ENCODE results near the gene COMTD1.

The COMTD1 gene

DNA sequence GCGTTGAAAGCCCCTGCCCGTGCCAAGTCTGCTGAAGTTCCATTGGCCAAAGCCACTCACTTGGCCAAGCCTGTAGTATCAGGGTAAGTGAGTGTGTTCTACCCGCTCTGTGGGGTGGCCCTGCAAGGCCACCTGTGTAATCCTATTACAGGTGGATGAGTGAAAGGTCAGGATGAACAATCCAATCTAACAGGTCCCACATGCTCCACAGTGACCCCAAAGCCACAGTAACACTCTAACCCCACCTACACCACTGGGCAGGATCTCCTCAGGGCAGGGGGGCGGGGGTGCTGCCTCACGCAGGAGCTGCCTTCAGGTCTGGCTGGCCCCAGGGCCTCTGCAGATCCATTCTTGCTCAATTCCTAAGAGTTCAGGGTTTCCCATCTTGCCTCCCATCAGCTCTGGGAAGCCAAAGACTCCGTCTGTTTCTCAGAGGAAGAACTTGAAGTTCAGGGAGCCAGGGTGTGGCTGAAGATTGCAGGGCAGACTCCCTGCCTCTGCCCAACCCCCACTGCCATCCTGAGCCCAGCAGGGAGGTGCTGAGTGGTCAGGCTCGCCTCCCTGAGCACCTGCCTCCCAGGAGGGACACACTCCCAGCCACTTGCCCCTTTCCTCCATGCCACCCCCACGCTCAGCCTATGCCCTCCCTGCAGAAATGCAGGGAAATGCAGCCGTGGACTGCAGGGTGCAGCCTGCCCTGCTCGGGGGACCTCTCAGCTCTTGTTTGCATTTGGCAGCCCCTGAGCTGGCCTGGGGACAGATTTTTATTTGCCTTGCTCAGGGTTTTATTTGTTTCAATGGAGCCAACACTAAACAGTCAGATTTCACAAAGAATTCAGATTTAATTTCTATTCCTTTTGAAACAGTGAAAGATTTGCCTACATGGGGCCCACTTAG is 9.8 kb upstream of the COMTD1 start:
- TF ChIP-seq, protein P1, sequence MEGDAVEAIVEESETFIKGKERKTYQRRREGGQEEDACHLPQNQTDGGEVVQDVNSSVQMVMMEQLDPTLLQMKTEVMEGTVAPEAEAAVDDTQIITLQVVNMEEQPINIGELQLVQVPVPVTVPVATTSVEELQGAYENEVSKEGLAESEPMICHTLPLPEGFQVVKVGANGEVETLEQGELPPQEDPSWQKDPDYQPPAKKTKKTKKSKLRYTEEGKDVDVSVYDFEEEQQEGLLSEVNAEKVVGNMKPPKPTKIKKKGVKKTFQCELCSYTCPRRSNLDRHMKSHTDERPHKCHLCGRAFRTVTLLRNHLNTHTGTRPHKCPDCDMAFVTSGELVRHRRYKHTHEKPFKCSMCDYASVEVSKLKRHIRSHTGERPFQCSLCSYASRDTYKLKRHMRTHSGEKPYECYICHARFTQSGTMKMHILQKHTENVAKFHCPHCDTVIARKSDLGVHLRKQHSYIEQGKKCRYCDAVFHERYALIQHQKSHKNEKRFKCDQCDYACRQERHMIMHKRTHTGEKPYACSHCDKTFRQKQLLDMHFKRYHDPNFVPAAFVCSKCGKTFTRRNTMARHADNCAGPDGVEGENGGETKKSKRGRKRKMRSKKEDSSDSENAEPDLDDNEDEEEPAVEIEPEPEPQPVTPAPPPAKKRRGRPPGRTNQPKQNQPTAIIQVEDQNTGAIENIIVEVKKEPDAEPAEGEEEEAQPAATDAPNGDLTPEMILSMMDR (IDR thresholded peaks at IDR 0.05; ENCODE audit: low read depth, low read length): no peak
- no peak for DNase-seq (ENCODE audit: extremely low read depth, low read depth)

DNA sequence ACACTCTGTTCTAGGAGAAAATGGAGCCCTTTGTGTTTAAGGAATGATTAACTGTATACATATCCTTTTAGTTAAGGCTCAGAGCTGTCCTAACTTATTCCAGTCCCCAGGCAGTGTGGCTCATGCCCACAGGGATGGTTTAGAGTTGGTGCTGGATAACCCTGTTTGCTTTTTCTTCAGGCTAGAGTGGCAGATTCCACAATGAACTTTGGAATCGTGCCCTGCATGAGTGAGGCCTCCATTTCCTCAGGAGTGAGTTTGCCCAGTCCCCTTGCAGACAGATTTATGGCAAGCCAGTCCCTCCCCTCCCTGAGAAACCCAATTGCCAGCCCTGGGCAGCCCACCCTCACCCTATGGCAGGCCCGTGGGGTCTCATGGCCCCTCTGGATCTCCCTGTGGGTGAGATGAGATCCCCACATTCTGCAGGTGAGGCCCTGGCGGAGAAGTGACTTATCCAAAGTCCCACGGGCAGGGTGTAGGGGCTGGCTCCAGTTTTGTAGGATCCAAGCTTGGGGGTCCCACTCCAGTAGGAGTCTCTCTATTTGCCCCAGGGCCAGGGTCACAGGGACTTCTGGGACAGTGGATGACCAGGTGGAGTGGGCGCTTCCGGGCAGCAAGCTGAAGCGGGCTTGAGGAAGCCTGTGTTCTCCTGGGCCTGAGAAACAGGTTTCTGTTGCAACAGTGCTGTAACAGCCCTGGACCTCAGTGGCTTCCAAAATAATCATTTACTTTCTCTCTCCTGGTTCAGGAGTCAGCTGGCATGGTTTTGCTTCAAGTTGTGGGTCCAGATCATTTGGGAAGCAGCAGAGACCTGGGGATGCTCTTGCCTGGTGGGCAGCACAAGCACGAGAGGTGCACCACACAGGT is 9.0 kb upstream of the COMTD1 start:
- no peak for DNase-seq (ENCODE audit: extremely low read depth, low read depth)
- TF ChIP-seq, protein P1 (IDR thresholded peaks at IDR 0.05; ENCODE audit: low read depth, low read length): no peak

DNA sequence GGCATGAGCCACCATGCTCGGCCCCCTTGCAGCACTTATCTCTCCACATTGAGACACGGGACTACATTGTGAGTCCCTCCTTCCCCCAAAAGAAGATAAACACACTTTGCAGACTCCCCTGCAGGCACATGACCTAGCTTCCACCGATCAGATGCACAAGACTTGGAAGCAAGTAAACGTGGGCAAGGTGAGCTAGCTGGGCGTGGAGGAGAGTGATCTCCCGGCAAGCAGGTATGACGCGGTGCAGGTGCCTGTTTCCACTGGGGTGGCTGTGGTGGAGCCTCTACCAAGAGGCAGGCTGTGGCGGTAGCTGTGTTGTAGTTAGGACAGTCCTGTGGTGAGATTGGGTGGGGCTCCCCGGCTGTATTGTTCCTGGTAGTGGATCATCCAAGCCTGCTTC is 7.7 kb upstream of the COMTD1 start:
- TF ChIP-seq, protein P1 (IDR thresholded peaks at IDR 0.05; ENCODE audit: low read depth, low read length): no peak
- DNase-seq (ENCODE audit: extremely low read depth, low read depth): no peak

DNA sequence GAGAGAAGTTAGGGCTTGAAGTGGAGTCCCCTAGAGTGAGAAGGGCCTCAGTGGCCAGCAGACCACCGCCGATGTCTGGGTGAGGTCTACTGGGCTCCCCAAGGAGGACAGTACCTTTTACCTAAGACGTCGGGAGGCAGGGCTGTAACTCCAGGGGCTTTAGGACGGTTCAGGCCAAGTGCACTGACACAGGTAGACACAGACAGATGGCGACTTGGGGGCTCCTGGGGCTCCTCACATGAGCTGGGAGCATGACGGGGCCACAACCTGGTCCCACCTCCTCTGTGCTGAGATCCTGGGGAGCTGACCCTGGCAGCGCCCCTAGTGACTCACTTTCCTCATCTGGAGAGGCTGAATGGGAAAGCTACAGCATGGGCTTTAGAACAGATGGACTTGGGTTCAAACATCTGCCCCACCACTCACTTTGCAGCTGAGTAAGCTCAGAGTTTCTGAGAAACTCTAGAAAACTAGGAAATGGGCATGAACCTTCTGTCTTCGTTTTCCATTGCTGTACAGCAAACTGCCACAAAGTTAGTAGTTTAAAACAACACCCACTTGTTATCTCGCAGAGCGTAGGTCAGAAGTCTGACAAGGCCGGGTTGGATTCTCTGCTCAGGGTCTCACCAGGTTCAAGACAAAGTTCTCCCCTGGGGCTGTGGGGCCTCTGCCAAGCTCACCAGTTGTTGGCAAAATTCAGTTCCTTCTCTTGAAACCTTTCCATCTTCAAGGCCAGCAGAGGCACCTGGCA is 4.7 kb upstream of the COMTD1 start:
- no peak for DNase-seq (ENCODE audit: extremely low read depth, low read depth)
- TF ChIP-seq, protein P1 (IDR thresholded peaks at IDR 0.05; ENCODE audit: low read depth, low read length): no peak

DNA sequence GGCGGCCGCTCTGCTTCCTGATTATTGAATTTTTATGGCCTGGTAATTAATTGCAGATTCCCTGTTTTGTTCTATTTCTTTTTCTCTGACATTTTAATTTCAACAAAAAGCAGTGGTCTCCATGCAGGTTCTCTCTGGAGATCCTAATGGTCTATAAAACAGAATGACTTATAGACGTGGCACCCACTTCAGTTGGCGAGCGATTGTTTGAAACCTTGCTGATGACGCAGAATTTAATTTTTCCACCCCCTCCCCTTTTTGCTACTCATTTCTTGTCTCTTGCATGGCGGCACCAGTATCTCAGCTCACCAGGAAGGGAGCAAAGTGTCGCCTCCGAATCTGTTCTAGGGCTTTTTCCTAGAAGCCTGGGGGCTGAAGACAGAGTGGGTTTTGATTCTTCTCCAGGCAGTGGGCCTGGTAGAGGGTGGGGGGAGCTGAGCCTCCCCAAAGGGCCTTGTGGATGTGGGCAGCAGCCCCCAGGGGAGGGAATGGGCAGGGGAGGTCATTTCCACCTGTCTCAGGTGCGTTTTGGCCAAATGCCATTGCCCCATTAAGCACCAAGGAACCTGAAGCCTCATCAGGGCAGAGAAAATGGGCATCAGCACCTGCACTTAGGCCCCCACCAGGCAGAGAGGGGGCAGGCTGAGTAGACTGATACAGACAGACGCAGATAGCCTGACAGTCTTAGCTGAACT is 3.5 kb upstream of the COMTD1 start:
- TF ChIP-seq, protein P1 (IDR thresholded peaks at IDR 0.05; ENCODE audit: low read depth, low read length): no peak

DNA sequence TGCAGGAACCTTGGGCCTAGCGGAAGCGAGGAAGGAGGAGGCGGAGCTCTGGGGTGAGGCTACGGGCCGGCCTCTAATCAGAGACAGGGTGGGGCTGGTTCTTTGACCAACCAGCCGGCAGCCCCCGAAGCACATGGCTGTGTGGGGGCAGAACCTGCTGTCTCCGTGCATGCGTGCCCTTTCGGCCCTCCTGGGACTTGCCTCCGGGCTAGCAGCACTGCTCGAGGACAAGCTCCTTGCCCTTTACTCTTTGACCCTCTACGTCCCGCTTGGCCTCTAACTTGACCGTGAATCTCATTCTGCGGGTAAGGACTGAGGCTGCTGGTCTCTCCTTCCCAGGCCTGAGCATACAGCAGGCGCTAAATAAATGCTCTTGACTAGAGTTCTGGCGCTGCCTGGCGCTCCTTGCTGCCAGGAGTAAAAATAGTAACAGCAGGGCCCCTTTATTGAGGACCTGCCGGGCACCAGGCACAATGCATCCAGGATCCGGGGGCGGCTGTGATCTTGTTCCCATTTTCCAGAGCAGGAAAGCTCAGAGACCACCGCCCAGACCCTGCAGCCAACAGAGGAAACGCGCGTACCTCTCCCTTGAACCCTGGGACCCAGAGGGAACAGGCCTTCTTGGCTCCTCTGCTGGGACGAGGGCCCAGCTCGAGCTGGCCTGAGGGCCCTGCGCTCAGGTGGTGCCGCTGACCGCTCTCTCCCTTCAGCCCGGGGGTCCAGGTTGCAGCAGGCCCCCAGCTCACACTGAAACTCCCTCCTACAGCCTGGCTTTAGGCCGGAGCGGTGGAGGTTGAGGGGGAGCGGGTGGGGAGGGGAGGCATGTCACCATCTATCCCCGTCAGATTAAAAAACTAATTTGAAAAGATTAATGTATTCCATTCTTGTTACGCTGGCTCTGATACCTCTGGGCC is 2.7 kb upstream of the COMTD1 start:
- DNase-seq (ENCODE audit: extremely low read depth, low read depth): no peak
- TF ChIP-seq, protein P1 (IDR thresholded peaks at IDR 0.05; ENCODE audit: low read depth, low read length): no peak

More for the DNA sequence above, 3.5 kb upstream of the COMTD1 start:
- DNase-seq (ENCODE audit: extremely low read depth, low read depth): no peak

Measured in AG09319 (cell line).